GM12878 (cell line): Measurements from ENCODE around the gene ACAP2. TPM values are rescaled to one million over a fixed set of nuclear protein-coding genes. Genes with fewer than 3 reads are reported as not detected.

ENCODE experiments used
- ATAC-seq: fragments of 200-7000 bp; cut with Tn5 transposase; 3 replicates; pipeline ENCODE4 v1.9.1; 2020; ENCODE audit warnings: mild to moderate bottlenecking, moderate library complexity
- BruUV-seq: library from RNA; stranded (reverse); fragments of 400-500 nt; replicated peaks from 2 replicates; lab custom pipeline; 2021; lab: Mats Ljungman, UMichigan
- CTCF ChIA-PET: fragments of 300-600 bp; sonication (Branson Sonifier 250); formaldehyde crosslinking; extraction: SDS; loops from one replicate; lab custom pipeline; 2021; ENCODE audit warnings: inconsistent platforms; lab: Yijun Ruan, JAX
- POLR2A ChIA-PET: fragments of 350-600 bp; formaldehyde crosslinking; extraction: SDS; loops from one replicate; lab custom pipeline; 2021; ENCODE audit warnings: inconsistent platforms; lab: Charles Lee
- RAD21 ChIA-PET: fragments of 300-600 bp; sonication (Branson Sonifier 250); formaldehyde crosslinking; loops from one replicate; lab custom pipeline; 2023; ENCODE audit warnings: antibody characterized with exemption; ENCODE audit not compliant: unreplicated experiment; lab: Charles Lee
- SMC1A ChIA-PET: fragments of 300-600 bp; sonication (Branson Sonifier 250); formaldehyde crosslinking; loops from one replicate; lab custom pipeline; 2023; ENCODE audit not compliant: unreplicated experiment, uncharacterized antibody; lab: Charles Lee
- DNase-seq: peaks from one replicate; pipeline ENCODE4 v3.0.0-alpha.2; 2011; ENCODE audit warnings: low read depth, low spot score
- FAIRE-seq: peaks from 3 replicates; lab custom pipeline; 2011; peaks lifted over from hg19 to GRCh38; lab: Jason Lieb, UNC
- H2AFZ ChIP-seq: 2 replicates; pipeline ENCODE4 v1.6.0; 2011; ENCODE audit warnings: low read depth, low read length, control low read depth; ENCODE audit not compliant: control insufficient read depth
- H3K27ac ChIP-seq: 2 replicates; pipeline ENCODE4 v1.5.1; 2011; ENCODE audit warnings: control low read depth; ENCODE audit not compliant: control insufficient read depth, insufficient read depth
- H3K27me3 ChIP-seq, 2 experiments: replicated peaks in 1 of 2; 2 replicates each; pipeline versions ENCODE4 v1.6.0 to v1.6.1; 2011; ENCODE audit warnings: low read length in 1 of 2; ENCODE audit not compliant: control insufficient read depth in 2 of 2, insufficient read depth in 2 of 2
- H3K36me3 ChIP-seq, 2 experiments: 2 replicates each; pipeline ENCODE4 v1.5.1; 2011; ENCODE audit warnings: low read length in 1 of 2; ENCODE audit not compliant: control insufficient read depth in 2 of 2, insufficient read depth in 2 of 2
- H3K4me1 ChIP-seq: 2 replicates; pipeline ENCODE4 v1.6.1; 2011; ENCODE audit warnings: mild to moderate bottlenecking, low read length, moderate library complexity, mixed read lengths; ENCODE audit not compliant: control insufficient read depth, insufficient read depth
- H3K4me2 ChIP-seq: 2 replicates; pipeline ENCODE4 v1.6.0; 2011; ENCODE audit warnings: control low read depth; ENCODE audit not compliant: control insufficient read depth, insufficient read depth
- H3K4me3 ChIP-seq: fragments of 200-600 bp; sonication (generic); 2 replicates; pipeline ENCODE4 v1.5.1; 2016
- H3K79me2 ChIP-seq: 2 replicates; pipeline ENCODE4 v1.6.0; 2011; ENCODE audit warnings: low read length; ENCODE audit not compliant: control insufficient read depth, insufficient read depth
- H3K9ac ChIP-seq: 2 replicates; pipeline ENCODE4 v1.8.0; 2011; ENCODE audit warnings: low read length, control low read depth, mixed read lengths; ENCODE audit not compliant: control insufficient read depth, insufficient read depth
- H3K9me3 ChIP-seq: replicated peaks from 3 replicates; pipeline ENCODE4 v1.5.1; 2011; ENCODE audit warnings: mild to moderate bottlenecking, low read length; ENCODE audit not compliant: control insufficient read depth, insufficient read depth
- H4K20me1 ChIP-seq: 2 replicates; pipeline ENCODE4 v1.6.0; 2011; ENCODE audit not compliant: control insufficient read depth, insufficient read depth
- EED ChIP-seq: sonication (generic); IDR thresholded peaks from 2 replicates; pipeline ENCODE4 v1.6.1; 2016; ENCODE audit warnings: antibody characterized with exemption, low read depth
- FOS ChIP-seq: IDR thresholded peaks from 3 replicates; pipeline ENCODE4 v1.6.1; 2011; ENCODE audit warnings: borderline replicate concordance; ENCODE audit not compliant: insufficient read length; ENCODE audit errors: extremely low read depth
- FOXK2 ChIP-seq: fragments of 450-650 bp; IDR thresholded peaks from 2 replicates; pipeline ENCODE4 v1.6.1; 2017; ENCODE audit warnings: mild to moderate bottlenecking, moderate library complexity
- GATAD2B ChIP-seq: fragments of 450-650 bp; conservative IDR thresholded peaks from 2 replicates; pipeline ENCODE4 v1.6.1; 2017; ENCODE audit warnings: low read depth, mild to moderate bottlenecking, moderate library complexity
- RUNX3 ChIP-seq: IDR thresholded peaks from 2 replicates; pipeline ENCODE4 v1.6.1; 2012; ENCODE audit warnings: low read length, inconsistent platforms
- SRF ChIP-seq, 2 experiments: IDR thresholded peaks; 2 replicates each; pipeline ENCODE4 v1.6.1; 2011; ENCODE audit warnings: low read depth in 2 of 2, low read length in 2 of 2, mild to moderate bottlenecking in 1 of 2, moderate library complexity in 1 of 2
- TBL1XR1 ChIP-seq: IDR thresholded peaks from 2 replicates; pipeline ENCODE4 v1.6.1; 2012; ENCODE audit warnings: low read depth, low read length, improper control_type of control experiment
- WGBS: methylation state at CpG from one replicate; pipeline ENCODE4 v1.1.6; 2016; ENCODE audit warnings: low lambda C conversion rate; ENCODE audit not compliant: insufficient replicate concordance, insufficient coverage; ENCODE audit errors: missing lambda C conversion rate; 5-methylcytosine and 5-hydroxymethylcytosine counted together
- in situ Hi-C: fragments of 300-500 bp; cut with MboI; formaldehyde crosslinking; loops from 9 replicates; pipeline ENCODE4 v1.14.3; 2018; ENCODE audit warnings: mixed read lengths
- intact Hi-C: fragments of 100-400 bp; cut with micrococcal nuclease; formaldehyde crosslinking; loops from one replicate; pipeline ENCODE4 v1.14.2; 2022; ENCODE audit not compliant: unreplicated experiment
- polyA plus RNA-seq, 11 experiments: library from polyadenylated mRNA; depleted of rRNA in 4 of 11; unstranded in 6 of 11; stranded (reverse) in 5 of 11; fragments of >200 nt; fragmentation: Nextera tagmentation in 4 of 11; fragmentation: Illumina TruSeq in 1 of 11; extraction: Ambion mirVana in 4 of 11; extraction: Trizol in 1 of 11; gene quantifications; 1 replicate in 1 of 11; 2 replicates in 10 of 11; pipeline versions ENCODE4 v1.2.1 to v1.2.3, GENCODE V29; 2011 to 2016; ENCODE audit warnings: inconsistent platforms in 2 of 11, missing spikeins in 2 of 11, low read depth in 1 of 11
- total RNA-seq, 4 experiments: library from RNA; depleted of rRNA in 3 of 4; stranded (reverse); fragments of >200 nt in 3 of 4; fragmentation: Illumina TruSeq in 1 of 4; extraction: Trizol in 1 of 4; gene quantifications; 2 replicates each; pipeline versions ENCODE4 v1.2.1 to v1.2.3, GENCODE V29; 2013 to 2021
- TF ChIP-seq, protein P1 (sequence below): fragments of 450-650 bp; IDR thresholded peaks from 2 replicates; pipeline ENCODE4 v1.6.1; 2017; ENCODE audit warnings: mild to moderate bottlenecking, moderate library complexity
- TF ChIP-seq, protein P2 (sequence below): fragments of 150-350 bp; IDR thresholded peaks from 2 replicates; pipeline ENCODE4 v1.6.1; 2014; ENCODE audit warnings: mild to moderate bottlenecking, low read depth, low read length

ACAP2 gene
- total and polyA plus RNA-seq, 10 of the 15 experiments (the other 5 are each of a cell fraction or from before 2014, with no cell fraction given) = 7.1 to 53.8 (median 35.7) TPM

DNA sequence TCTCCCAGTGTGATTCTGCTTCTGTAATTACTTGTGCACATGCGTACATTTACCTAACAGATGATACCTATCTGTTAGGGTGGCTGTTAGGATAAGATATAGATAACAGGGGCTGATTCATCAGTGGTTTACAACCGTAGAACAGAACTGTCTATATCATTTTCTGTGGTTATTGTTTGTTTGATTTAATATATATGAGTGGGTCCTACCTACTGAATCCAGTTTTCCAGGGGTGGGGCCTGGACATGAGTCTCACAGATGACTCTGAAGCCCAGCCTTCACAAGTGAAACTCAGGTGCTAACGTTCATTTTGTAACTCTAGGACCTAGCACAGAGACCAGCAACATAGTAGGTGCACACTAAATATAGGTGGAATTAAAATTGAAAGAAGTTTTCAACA, 10.4 kb upstream of the ACAP2 start (continued):
- TF ChIP-seq, protein P1, sequence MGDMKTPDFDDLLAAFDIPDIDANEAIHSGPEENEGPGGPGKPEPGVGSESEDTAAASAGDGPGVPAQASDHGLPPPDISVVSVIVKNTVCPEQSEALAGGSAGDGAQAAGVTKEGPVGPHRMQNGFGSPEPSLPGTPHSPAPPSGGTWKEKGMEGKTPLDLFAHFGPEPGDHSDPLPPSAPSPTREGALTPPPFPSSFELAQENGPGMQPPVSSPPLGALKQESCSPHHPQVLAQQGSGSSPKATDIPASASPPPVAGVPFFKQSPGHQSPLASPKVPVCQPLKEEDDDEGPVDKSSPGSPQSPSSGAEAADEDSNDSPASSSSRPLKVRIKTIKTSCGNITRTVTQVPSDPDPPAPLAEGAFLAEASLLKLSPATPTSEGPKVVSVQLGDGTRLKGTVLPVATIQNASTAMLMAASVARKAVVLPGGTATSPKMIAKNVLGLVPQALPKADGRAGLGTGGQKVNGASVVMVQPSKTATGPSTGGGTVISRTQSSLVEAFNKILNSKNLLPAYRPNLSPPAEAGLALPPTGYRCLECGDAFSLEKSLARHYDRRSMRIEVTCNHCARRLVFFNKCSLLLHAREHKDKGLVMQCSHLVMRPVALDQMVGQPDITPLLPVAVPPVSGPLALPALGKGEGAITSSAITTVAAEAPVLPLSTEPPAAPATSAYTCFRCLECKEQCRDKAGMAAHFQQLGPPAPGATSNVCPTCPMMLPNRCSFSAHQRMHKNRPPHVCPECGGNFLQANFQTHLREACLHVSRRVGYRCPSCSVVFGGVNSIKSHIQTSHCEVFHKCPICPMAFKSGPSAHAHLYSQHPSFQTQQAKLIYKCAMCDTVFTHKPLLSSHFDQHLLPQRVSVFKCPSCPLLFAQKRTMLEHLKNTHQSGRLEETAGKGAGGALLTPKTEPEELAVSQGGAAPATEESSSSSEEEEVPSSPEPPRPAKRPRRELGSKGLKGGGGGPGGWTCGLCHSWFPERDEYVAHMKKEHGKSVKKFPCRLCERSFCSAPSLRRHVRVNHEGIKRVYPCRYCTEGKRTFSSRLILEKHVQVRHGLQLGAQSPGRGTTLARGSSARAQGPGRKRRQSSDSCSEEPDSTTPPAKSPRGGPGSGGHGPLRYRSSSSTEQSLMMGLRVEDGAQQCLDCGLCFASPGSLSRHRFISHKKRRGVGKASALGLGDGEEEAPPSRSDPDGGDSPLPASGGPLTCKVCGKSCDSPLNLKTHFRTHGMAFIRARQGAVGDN = no peak

DNA sequence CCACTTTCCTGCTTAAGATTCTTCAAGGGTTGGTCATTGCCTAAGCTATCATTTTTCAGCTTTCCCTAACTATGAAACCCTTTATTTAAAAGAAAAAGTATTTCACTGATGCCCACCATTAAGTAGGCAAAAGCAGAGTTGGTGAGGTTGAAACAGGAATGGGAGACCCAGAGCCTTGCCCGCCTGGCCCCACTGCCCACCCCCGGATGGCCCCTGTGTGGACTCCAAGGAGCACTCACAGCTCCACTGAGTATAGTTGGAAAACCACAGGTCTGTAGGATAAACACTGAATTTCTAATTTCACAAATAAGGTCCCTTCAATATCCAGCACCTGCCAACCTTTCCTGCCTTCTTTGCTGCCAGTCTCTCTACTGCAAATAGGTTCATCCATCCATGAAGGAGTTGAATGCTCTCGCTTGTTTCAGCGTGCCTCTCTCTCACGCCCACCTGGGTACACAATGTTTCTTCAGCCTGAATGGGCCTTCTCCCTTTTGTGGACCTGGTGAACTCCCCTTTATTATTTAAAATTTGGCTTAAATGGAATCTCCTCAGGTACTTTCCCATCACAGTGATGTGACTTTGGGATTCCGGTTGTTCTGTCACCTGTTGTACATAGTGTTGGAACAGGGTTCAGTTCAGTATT, 8.7 kb upstream of the ACAP2 start:
- ATAC-seq (no peak), FAIRE-seq (no peak), DNase-seq (no peak)
- Histone ChIP-seq H3K4me2 (no peak overlapping the region), H2AFZ (no peak overlapping the region), H3K27me3 (no peaks in the 10 kb centered on the region; a peak in 1 of 4 replicates), H4K20me1 (no peaks in the 10 kb centered on the region), H3K4me3 (no peak overlapping the region), H3K9ac (no peak overlapping the region), H3K9me3 (no peaks in the 10 kb centered on the region; the same call in 2 of the 3 replicates), H3K79me2 (no peaks in the 10 kb centered on the region), H3K4me1 (no peaks in the 10 kb centered on the region), H3K36me3 (no peaks in the 10 kb centered on the region), H3K27ac (no peak overlapping the region)
- 60% methylated on average over 6 of the region's 6 CpGs for WGBS
- in situ Hi-C loops (no loop called here), intact Hi-C loops (no loop called here)
- no TSS peak for BruUV-seq
- RAD21 ChIA-PET = interaction anchor here (0.5 kb wide), 1 partner anchor 842 kb away, joined by 3 read pairs; no protein-coding TSS in a partner anchor
- TF ChIP-seq GATAD2B = no peak
- TF ChIP-seq SRF (IDR thresholded peaks at IDR 0.05; ENCODE audit: low read depth in 2 of 2, low read length in 2 of 2) = no peak
- TF ChIP-seq FOS = no peak
- TF ChIP-seq FOXK2 = no peak
- TF ChIP-seq RUNX3 = no peak
- TF ChIP-seq, protein P2, sequence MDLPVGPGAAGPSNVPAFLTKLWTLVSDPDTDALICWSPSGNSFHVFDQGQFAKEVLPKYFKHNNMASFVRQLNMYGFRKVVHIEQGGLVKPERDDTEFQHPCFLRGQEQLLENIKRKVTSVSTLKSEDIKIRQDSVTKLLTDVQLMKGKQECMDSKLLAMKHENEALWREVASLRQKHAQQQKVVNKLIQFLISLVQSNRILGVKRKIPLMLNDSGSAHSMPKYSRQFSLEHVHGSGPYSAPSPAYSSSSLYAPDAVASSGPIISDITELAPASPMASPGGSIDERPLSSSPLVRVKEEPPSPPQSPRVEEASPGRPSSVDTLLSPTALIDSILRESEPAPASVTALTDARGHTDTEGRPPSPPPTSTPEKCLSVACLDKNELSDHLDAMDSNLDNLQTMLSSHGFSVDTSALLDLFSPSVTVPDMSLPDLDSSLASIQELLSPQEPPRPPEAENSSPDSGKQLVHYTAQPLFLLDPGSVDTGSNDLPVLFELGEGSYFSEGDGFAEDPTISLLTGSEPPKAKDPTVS = no peak
- TF ChIP-seq EED = no peak
- no peak for TF ChIP-seq TBL1XR1
- CTCF ChIA-PET = interaction anchor here (1.3 kb wide), 1 partner anchor 9 kb away, joined by 5 read pairs; no protein-coding TSS in a partner anchor
- SMC1A ChIA-PET = no interaction called here
- POLR2A ChIA-PET = no interaction called here
